ENCODE results near the gene TIFAB. TPM values are rescaled to one million over a fixed set of nuclear protein-coding genes. Genes with fewer than 3 reads are reported as not detected.

TIFAB gene
- total RNA-seq, 6 donors from 2014 or later: 0.23 to 0.24 TPM; not detected in 4

DNA sequence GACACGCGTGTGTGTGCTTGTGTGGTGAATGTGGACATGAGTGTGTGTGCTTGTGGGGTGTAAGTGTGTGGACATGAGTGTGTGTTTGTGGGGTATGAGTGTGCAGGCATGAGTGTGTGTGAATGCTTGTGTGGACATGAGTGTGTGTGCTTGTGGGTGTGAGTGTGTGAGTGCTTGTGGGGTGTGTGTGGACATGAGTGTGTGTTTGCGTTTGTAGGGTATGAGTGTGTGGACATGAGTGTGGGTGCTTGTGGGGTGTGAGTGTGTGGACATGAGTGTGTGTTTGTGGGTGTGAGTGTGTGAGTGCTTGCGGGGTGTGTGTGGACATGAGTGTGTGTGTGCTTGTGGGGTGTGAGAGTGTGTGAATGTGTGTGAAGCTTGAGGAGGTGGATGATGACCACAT is 29.8 kb upstream of the TIFAB start:
- whole genome bisulfite sequencing, 2 donors: 89 to 91% methylated on average over 4 of the region's 4 CpGs
- Histone ChIP-seq H3K4me1 (peaks cover 0 to 4% (median 0%) of the 10 kb centered on the region in 4 donors), H3K36me3 (no peaks in the 10 kb centered on the region), H3K4me3 (no peak overlapping the region), H3K27me3 (peaks cover 0 to 3% (median 0%) of the 10 kb centered on the region in 4 donors), H3K9me3 (no peaks in the 10 kb centered on the region), H3K27ac (no peak overlapping the region)
- DNase-seq: no peak
- TF ChIP-seq POLR2AphosphoS5 (IDR thresholded peaks at IDR 0.05) (no peak), POLR2A (IDR thresholded peaks at IDR 0.05) (no peak), EP300 (IDR thresholded peaks at IDR 0.05) (no peak)
- TF ChIP-seq, protein P1, sequence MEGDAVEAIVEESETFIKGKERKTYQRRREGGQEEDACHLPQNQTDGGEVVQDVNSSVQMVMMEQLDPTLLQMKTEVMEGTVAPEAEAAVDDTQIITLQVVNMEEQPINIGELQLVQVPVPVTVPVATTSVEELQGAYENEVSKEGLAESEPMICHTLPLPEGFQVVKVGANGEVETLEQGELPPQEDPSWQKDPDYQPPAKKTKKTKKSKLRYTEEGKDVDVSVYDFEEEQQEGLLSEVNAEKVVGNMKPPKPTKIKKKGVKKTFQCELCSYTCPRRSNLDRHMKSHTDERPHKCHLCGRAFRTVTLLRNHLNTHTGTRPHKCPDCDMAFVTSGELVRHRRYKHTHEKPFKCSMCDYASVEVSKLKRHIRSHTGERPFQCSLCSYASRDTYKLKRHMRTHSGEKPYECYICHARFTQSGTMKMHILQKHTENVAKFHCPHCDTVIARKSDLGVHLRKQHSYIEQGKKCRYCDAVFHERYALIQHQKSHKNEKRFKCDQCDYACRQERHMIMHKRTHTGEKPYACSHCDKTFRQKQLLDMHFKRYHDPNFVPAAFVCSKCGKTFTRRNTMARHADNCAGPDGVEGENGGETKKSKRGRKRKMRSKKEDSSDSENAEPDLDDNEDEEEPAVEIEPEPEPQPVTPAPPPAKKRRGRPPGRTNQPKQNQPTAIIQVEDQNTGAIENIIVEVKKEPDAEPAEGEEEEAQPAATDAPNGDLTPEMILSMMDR (IDR thresholded peaks at IDR 0.05): no peak
- ATAC-seq (ENCODE audit: low FRiP score in 2 of 2): no peak

DNA sequence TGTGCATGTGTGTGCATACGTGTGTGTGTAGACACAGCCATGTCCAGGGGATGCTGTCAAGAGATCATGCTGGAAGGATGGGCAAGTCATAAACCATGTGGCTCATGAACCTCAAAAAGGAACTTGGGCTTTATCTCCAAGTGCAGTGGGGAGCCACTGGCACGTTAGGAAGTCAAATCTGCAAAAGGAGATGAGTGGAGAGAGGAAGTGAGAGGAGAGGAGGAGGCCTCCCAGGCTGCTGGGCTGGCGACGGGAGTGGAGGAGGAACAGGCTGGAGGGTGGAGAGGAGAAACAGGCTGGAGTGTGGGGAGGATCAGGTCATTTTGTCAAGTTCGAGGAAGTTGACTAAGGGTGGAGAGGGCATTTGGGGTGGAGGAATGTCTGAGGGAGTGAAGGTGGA is 29.2 kb upstream of the TIFAB start:
- ATAC-seq (ENCODE audit: low FRiP score in 2 of 2): peak in 1 of 2 donors; percentile 58
- H3K36me3 ChIP-seq: no peaks in the 10 kb centered on the region
- H3K27me3 ChIP-seq: peaks cover 0 to 3% (median 0%) of the 10 kb centered on the region in 4 donors
- H3K9me3 ChIP-seq: no peaks in the 10 kb centered on the region
- no peaks in the 10 kb centered on the region for H3K4me1 ChIP-seq
- DNase-seq: no peak
- H3K4me3 ChIP-seq: no peak overlapping the region
- no peak overlapping the region for H3K27ac ChIP-seq
- WGBS, 2 donors: 31 to 47% methylated on average over 5 of the region's 5 CpGs
- TF ChIP-seq POLR2AphosphoS5 (IDR thresholded peaks at IDR 0.05) (no peak), EP300 (IDR thresholded peaks at IDR 0.05) (no peak), POLR2A (IDR thresholded peaks at IDR 0.05) (no peak)
- TF ChIP-seq, protein P1 (IDR thresholded peaks at IDR 0.05): no peak

DNA sequence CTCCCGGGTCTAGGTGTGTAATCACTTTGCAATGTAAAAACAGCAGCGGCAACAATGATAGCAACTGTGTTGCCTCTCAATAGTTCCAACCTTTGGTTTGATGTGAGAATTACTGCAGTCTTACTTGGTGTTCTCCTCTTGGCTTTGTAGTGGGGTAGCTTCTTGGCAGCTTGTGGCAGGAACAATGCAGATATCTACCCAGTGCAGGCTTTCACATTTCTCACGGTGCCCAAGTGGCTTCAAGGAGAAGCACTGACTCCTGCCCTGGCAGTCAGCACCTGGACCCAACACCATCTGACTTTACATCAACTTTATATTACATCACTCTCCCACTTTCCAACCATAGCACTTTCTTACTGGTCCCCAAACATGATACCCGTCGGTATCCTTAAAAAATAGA is 28.4 kb upstream of the TIFAB start:
- ATAC-seq (ENCODE audit: low FRiP score in 2 of 2) (no peak), DNase-seq (no peak)
- 85 to 87% methylated on average over 5 of the region's 5 CpGs for WGBS, 2 donors
- TF ChIP-seq POLR2AphosphoS5 (IDR thresholded peaks at IDR 0.05) (no peak), EP300 (IDR thresholded peaks at IDR 0.05) (no peak), POLR2A (IDR thresholded peaks at IDR 0.05) (no peak)
- TF ChIP-seq, protein P1 (IDR thresholded peaks at IDR 0.05): no peak
- Histone ChIP-seq H3K4me3 (no peak overlapping the region), H3K4me1 (no peaks in the 10 kb centered on the region), H3K27ac (no peak overlapping the region), H3K27me3 (peaks cover 0 to 3% (median 0%) of the 10 kb centered on the region in 4 donors), H3K36me3 (no peaks in the 10 kb centered on the region), H3K9me3 (no peaks in the 10 kb centered on the region)

DNA sequence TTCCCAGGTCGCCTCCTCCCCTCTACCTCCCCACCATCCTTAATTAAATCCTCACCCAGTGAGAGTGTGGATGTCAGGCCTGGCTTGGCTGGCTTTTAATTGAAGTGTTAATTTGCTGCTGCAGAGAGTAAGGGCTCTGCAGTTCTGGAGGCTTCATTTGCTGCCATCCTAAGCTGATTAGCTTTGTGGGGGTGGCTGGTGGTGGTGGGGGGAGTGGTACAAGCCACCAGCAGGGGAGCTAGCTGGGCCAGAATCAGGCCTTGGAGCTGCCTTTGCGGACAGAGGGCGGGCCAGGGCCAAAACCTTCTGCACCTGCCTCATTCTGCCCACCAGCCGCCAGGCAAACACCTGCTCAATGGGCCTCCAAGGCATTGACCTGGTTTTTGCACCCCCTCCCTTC is 26.8 kb upstream of the TIFAB start:
- no peak for TF ChIP-seq POLR2AphosphoS5 (IDR thresholded peaks at IDR 0.05)
- TF ChIP-seq POLR2A (IDR thresholded peaks at IDR 0.05): no peak
- no peak for TF ChIP-seq EP300 (IDR thresholded peaks at IDR 0.05)
- TF ChIP-seq, protein P1 (IDR thresholded peaks at IDR 0.05): no peak
- Histone ChIP-seq H3K27ac (no peak overlapping the region), H3K4me1 (no peaks in the 10 kb centered on the region), H3K4me3 (no peak overlapping the region), H3K27me3 (peaks cover 0 to 3% (median 0%) of the 10 kb centered on the region in 4 donors), H3K9me3 (no peaks in the 10 kb centered on the region), H3K36me3 (no peaks in the 10 kb centered on the region)
- ATAC-seq (ENCODE audit: low FRiP score in 2 of 2): no peak
- DNase-seq: no peak
- 76 to 100% methylated on average over 1 to 4 of the region's 4 CpGs for WGBS, 2 donors

DNA sequence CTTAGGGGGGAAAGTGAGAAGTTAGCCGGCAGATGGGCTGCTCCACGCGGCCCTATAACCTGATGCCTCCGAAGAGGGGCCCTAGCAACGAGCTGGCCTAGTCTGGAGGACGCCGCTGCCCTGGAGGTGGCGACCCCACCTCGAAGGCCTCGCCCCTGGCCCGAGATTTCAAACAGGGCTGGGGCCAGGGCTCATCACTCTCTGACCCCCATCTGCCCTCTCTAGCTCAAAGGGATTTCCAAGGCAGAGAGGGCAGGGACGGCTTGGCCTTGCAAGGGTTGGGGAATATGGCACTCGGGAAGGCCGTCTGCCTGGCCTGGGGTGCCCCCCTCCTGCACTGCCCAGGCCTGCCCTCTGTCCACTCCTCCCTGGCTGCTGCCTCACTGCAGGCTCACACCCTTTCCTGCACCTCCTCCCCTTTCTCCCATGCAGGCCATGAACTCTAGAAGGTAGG is 25.5 kb upstream of the TIFAB start:
- Histone ChIP-seq H3K36me3 (no peaks in the 10 kb centered on the region), H3K9me3 (no peaks in the 10 kb centered on the region), H3K4me3 (no peak overlapping the region), H3K4me1 (no peaks in the 10 kb centered on the region), H3K27me3 (no peaks in the 10 kb centered on the region), H3K27ac (no peak overlapping the region)
- ATAC-seq (ENCODE audit: low FRiP score in 2 of 2) (no peak), DNase-seq (peak in 1 of 2 donors; percentile 13)
- WGBS, 2 donors: 62 to 71% methylated on average over 6 to 14 of the region's 14 CpGs
- TF ChIP-seq POLR2AphosphoS5 (IDR thresholded peaks at IDR 0.05) (no peak), EP300 (IDR thresholded peaks at IDR 0.05) (no peak)
